OCI-LY3 (cell line): Measurements from ENCODE around the gene DHX38.
"Not testable (repeated sequence)": the region's sequence is repeated elsewhere in the genome, so short reads cannot be mapped to it uniquely, and the experiment has no call there.

Experiments
- CTCF ChIP-seq: fragments of 200-600, 300-600 bp; sonication (generic); IDR thresholded peaks from 2 replicates; pipeline ENCODE4 v1.5.1; 2014; ENCODE audit warnings: antibody characterized with exemption, low read length, low read depth
- EZH2phosphoT487 ChIP-seq: fragments of 200-600 bp; shearing (Covaris generic); IDR thresholded peaks from 2 replicates; pipeline ENCODE4 v1.6.1; 2018; ENCODE audit warnings: antibody characterized with exemption, mixed run types, low read depth

GRCh38 chr16:72076991-72077706 lies 16.5 kb upstream of the DHX38 start:
- not testable (repeated sequence) for TF ChIP-seq CTCF, EZH2phosphoT487
